Stimulated activated CD4-positive, alpha-beta T cell treated with anti-CD3 and anti-CD28 coated beads, Interleukin-1b, Interleukin-23, amount 100 ng/mL, for 48 hours (primary cell): ENCODE results near the gene PLEKHJ1.

Experiments
- DNase-seq: peaks from one replicate; pipeline ENCODE4 v3.0.0-alpha.2; 2020

PLEKHJ1 gene

DNA sequence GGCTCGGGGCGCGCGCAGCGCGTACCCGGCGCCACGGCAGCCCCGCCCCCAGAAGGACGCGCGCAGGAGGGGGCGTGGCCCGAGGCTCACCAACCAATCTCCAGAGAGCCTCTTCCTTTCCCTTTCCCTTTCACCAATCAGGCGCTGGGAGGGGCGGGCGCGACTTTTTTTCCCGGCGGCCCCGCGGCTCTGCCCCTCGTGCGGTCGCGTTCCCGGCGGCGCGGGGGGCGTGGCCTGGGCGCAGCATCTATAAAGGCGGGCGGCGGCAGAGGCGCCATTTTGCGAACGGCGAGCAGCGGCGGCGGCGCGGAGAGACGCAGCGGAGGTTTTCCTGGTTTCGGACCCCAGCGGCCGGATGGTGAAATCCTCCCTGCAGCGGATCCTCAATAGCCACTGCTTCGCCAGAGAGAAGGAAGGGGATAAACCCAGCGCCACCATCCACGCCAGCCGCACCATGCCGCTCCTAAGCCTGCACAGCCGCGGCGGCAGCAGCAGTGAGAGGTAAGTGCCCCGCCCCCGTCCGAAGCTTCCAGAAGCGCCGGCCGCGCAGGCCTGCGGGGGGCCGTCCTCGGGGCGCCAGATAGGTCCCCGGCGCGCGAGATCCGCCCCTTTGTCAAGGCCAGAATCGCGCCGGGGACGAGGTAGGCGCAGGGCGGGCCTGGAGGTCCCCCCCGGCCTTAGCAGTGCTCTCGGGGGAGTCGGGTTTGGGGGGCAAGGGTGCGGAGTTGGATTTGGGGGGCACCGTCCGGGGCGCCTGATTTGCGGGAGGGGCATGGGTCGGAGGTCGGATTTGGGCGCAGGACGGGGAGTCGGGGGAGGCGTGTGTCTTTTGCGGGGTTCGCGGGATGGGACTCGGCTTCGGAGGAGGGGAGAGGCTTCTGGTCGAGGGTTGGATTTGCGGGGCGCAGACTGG, 33.4 kb upstream of the PLEKHJ1 start:
- peak; percentile 99 for DNase-seq

DNA sequence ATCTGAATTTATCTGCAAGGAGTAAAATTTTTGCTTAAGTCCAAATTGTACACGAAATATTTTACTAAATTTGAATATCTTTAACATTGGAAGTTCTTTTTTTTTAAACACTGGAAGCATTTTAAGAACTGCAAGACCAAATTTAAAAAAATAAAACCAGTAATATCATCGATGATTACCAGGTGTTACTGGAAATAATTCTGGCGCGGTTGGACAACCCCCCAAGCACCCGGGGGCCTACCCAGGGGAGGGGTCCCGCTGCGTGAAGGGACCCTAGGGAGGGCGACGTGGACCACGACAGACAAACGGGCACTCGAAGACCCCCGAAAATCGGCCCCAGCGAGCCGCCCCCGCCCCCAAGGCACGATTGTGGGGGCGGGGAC, 32.7 kb upstream of the PLEKHJ1 start:
- DNase-seq: no peak

DNA sequence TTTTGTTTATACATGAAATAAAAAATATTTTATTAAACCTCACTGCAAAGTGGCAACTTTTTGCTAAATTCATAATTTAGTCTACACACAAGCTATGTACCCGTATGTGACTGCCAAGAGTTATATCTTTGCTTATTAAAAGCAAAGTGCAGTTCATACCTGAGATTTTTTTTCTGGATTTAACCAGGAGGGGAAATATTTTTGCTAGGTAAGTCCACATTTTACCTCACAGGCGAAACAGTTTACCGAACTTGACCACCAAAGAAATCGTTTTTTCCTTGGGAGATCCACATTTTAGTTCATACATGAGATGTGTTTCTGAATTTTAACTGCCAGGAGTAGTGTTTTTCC, 32.3 kb upstream of the PLEKHJ1 start:
- no peak for DNase-seq

DNA sequence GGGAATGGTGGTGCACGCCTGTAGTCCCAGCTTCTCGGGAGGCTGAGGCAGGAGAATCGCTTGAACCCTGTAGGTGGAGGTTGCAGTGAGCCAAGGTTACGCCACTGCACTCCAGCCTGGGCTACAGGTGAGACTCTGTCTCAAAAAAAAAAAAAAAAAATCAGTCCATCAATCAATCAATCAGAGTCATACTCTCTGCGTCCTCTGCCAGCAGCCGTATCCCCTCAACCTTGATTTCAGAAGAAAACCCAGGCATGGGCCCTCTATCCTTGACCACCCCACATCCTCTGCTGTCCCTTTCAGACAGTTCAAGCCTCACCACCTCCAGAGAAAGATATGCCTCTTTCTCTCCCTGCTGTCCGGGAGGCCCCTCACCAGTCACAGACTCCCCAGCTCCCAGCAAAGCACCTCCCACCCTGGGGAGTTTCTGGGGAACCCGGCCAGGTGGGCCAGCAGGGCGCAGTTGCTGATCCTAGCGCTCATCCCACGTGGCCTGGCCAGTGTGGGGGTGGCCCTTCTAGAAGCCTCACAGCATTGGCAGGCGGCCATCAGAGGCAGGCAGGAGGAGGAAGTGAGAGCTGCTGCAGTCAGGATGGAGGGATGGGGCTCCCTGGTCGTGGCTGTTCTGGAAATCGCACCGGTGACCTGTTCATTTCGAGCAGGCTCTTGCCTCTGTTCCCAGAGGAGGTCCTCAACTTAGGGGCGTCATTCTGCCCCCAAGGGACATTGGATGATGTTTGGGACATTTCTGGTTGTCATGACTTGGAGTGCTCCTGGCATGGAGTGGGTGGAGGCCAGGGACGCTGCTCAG, 30.3 kb upstream of the PLEKHJ1 start:
- DNase-seq: no peak

DNA sequence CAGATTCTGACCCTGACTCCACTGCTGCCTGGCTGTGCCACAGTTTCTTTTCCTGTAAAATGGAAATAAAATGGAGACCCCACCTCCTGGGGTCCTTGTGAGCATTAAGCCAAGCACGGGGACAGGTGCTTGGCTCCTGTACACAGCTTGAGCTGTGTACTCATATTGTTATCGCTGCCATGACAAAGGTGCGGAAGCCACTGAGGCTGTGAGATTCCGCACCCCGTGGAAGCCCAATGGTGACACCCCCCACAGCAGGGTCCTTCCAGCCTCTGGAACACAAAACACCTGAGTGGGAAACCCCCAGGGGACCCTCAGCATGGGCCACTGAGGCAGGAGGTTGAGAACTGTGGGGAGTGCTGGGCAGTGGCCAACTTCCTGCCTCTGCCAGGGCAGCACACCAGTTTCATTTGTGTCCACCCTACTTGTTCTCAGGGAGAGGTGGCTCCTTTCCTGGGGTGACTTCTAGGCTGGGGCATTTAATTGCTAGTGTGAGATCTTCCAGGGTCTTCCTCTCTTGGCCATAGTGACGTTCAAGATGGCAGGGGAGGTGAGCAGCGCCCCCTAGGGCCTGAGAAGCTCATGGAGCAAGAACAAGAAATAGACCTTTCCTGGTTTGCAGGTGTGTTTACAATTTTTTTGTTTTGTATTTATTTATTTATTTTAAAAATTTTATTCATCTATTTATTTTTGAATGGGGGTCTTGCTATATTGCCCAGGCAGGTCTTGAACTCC, 25.5 kb upstream of the PLEKHJ1 start:
- peak; percentile 55 for DNase-seq

DNA sequence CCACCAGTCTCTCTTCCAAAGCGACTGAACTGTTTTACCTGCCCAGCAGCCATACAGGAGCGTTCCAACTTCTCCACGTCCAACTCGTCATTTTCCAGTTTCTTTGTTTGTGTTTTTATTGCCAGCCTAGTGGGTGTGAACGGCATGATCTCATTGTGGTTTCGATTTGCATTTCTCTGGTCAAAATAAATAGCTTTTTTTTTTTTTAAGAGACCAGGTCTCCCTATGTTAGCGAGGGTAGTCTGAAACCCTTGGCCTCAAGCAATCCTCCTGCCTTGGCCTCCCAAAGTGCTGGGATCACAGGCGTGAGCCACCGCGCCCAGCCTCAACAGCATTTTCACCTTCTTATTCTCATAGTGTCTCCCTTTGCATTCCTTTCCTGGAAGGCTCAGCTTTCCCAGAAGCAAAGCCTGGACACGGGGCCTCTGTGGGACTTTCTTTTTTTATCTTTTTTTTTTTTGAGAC, 24.2 kb upstream of the PLEKHJ1 start:
- no peak for DNase-seq

DNA sequence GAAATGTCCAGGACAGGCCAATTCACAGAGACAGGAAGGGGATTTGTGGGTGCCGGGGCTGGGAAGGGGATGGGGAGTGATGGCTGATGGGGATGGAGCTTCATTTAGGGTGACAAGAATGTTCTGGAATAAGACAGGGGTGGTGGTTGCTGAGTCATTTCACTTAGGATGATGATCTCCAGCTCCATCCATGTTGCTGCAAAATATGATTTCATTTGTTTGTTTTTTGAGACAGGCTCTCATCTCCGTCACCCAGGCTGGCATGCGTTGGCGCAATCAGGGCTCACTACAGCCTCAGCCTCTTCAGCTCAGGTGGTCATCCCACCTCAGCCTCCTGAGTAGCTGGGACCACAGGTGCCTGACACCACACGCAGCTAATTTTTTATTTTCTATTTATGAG, 23.2 kb upstream of the PLEKHJ1 start:
- no peak for DNase-seq

DNA sequence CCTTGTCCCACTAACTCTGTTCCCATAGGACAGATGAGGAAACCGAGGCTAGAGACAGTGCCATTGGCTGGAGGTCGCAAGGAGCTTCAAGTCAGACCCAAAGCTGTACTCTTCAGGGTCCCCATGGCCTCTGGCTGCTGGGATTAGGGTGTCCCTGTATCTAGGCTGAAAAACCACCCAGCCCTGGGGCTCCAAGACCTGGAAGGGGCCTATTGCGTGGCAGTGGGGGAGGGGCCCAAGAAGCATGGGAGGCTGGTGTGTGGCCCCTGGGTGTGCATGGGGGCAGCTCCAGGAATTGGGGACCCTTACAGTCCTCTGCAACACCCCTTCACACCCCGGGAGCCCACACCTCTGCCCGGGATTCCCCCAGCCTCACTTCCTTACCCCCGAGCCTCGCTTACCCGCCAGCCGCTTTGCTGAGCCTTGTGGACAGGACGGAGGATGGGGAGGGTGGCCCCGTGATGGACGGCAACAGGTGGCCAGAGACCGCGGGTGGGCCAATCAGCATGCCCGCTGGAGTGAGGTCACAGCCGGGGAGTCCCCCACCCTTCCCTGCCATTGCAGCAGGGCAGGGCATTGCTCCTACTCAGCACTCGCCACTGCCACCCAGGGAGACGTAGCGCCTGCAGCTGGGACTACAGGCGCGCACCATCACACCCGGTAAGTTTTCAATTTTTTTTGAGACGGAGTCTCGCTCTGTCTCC, 20.0 kb upstream of the PLEKHJ1 start, which contains the start of gene JSRP1:
Gene JSRP1 (minus strand): TSS at position 436 of the 704 bp plus-strand sequence. CDS start 1,103 bp downstream, outside the sequence.
- DNase-seq: no peak

DNA sequence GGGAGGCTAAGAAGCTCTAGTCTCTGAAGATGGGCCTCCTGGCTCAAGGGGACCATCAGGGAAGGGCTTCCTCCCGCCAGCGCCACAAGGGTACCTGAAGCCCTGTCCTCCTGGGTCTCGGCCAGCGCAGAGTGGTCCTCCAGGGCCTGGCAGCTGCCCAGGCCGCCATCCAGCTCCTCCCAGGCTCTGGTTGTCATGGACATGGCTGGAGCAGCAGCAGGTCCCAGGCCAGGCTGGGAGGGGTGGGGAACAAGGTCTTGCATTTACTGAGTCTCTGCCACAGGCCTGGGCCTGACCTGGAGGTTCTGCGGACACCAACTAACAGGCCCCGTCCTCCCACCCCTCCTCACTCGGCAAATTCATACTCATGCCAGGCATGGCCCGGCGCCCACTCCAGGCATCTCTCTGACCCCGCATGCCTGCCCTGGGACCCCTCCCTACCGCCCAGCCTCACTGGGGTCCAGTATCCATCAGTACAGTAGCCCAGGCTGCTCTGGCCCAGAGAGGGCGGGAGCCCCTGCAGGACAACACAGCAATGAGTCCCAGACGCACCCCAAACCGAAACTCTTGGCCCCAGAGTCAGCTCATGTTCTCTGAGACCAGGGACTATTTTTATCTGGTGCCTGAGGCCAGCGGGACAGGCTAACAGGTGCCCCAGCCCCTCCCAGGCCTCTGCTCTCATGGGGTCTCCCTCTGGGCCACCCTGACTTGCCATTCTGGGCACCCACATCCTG, 19.1 kb upstream of the PLEKHJ1 start:
- no peak for DNase-seq

DNA sequence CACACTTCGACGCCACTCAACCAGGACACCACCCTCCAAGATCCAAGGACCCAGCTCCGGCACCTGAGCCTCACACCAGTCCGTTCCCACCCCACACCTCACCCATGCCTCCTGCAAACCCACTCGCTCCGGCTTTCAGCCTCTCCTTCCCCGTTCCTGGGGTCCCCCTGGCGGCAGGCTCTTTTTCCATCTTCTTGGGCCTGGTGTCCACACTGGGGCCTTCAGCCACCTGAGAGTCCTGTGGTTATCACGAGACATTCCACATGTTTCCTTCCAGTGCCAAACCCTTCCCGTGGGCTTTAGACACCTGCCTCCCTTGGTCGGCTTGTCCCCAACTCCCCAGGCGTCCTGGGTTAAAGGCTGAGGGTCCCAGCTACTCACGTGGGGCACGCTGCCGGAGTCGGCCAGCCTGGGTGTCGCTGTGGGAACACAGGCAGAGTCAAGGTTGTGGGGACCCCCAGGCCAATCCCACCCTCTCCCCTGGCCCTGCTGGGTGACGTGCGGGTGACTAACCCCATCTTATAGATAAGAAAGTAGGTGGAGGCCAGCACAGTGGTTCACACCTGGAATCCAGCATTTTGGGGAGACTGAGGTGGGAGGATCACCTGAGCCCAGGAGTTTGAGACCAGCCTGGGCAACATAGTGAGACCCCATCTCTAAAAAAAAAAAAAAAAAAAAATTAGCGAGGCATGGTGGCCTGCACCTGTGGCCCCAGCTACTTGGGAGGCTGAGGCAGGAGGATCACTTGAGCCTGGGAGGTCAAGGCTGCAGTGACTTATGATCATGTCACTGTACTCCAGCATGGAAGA, 18.1 kb upstream of the PLEKHJ1 start:
- DNase-seq: no peak

DNA sequence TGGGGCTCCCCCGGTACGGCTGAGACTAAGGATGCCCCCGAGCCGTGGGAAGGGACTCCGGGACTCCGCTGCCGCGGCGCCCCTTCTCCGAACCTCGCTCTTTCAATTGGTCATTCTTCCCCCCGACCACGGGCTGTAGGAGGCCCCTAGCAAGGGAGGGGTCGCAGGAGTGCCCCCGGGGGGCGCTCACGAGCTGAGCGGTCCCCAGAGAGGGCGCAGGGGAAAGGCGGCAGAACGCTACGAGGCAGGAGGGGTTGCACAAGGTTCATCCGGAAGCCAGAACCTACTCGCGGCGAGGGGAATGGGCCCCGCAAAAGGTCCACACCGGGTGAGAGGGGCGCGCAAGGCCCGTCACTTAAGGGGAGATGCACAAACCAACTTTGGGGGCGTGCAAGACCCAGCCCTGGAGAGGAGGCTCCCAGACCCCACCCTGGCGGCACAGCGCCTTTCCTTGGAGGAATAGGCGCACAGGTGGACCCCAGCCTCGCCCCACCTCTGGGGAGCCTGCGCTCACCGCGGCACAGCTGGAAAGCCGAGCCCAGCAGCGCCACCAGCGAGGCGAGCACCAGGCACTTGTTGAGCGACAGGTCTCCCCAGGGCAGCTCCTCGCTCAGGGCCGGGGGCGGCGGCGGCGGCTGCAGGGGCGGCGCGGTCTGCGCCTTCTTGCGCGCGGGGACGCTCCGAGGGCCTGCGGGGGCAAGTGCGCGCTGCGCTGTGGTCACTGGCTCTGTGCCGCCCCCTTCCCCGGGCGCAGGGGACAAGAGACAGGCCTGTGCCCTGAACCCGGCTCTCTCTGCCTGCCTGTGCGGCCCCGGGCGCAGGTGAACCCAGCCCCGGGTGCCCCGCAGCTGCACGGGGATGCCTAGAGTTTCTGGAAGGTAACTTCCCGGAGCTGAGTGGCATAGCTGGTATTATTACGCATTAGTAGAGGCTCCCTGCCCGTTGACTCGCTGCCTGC, 17.3 kb upstream of the PLEKHJ1 start:
- DNase-seq: no peak

DNA sequence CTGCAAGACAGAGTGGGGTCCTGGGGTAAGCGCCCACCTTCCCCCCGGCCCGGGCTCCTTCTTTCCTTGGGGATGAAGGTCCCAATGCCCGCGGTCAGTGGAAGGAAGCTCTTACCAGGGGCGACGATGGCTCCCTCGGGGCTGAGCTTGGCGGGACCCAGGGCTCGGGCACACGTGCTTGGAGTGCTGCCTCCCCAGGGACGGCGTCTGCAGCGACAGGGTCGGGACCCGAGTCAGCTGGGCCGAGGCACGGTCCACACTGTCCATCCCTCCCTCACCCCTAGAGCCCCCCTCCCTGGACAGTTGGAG, 16.6 kb upstream of the PLEKHJ1 start:
- DNase-seq: no peak

DNA sequence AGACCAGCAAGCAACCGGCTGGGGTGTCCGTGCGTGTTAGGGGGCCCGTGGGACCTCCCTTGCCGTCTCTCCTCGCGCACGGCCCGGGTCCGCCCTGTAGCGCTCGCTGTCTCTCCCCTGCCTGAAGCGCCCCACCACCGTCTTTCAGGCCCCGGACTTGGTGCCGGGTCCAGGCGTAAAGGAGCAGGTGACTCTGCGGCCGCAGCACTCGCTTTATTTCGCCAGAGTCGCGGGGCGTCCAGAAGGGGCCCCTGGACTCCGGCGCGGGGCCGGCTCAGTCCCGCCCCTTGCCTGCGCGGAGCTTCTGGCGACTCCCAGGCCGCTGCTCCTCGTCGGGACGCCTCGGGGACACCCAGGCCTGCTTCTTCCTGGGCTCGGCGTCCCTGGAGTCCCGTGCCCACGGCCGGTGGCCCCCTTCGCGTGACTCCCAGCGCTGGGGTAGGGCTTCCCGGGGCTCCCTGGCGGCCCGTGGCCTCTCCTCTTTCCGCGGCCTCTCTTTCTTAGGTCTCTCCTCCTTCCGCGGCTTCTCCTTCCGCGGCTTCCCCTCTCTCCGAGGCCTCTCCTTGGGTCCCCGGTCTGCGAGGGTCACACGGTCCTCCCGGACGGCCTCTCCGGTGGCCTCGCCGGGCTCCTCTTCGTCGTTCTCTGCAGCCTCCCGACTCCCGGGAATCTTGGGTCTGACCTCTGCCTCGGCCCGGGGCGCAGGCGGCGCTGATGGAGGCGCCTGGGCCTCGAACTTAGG, 16.1 kb upstream of the PLEKHJ1 start:
- no peak for DNase-seq

DNA sequence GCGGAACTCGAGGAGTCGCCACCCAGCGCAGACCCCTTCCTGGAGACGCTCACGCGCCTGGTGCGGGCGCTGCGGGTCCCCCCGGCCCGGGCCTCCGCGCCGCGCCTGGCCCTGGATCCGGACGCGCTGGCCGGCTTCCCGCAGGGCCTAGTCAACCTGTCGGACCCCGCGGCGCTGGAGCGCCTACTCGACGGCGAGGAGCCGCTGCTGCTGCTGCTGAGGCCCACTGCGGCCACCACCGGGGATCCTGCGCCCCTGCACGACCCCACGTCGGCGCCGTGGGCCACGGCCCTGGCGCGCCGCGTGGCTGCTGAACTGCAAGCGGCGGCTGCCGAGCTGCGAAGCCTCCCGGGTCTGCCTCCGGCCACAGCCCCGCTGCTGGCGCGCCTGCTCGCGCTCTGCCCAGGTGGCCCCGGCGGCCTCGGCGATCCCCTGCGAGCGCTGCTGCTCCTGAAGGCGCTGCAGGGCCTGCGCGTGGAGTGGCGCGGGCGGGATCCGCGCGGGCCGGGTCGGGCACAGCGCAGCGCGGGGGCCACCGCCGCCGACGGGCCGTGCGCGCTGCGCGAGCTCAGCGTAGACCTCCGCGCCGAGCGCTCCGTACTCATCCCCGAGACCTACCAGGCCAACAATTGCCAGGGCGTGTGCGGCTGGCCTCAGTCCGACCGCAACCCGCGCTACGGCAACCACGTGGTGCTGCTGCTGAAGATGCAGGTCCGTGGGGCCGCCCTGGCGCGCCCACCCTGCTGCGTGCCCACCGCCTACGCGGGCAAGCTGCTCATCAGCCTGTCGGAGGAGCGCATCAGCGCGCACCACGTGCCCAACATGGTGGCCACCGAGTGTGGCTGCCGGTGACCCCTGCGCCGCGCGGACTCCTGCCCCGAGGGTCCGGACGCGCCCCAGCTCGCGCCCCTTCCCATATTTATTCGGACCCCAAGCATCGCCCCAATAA, 15.3 kb upstream of the PLEKHJ1 start:
- DNase-seq: no peak

DNA sequence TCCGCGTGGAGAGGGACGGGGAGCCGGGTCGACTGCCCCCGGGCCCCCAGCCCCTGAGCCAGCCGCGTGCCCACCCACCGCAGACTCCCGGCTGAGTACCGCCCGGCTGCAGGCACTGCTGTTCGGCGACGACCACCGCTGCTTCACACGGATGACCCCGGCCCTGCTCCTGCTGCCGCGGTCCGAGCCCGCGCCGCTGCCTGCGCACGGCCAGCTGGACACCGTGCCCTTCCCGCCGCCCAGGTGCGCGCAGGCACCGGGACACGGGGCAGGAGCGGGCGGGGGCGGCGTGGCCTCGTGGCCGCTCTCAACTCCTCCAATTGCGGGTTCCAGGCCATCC, 14.6 kb upstream of the PLEKHJ1 start:
- no peak for DNase-seq

DNA sequence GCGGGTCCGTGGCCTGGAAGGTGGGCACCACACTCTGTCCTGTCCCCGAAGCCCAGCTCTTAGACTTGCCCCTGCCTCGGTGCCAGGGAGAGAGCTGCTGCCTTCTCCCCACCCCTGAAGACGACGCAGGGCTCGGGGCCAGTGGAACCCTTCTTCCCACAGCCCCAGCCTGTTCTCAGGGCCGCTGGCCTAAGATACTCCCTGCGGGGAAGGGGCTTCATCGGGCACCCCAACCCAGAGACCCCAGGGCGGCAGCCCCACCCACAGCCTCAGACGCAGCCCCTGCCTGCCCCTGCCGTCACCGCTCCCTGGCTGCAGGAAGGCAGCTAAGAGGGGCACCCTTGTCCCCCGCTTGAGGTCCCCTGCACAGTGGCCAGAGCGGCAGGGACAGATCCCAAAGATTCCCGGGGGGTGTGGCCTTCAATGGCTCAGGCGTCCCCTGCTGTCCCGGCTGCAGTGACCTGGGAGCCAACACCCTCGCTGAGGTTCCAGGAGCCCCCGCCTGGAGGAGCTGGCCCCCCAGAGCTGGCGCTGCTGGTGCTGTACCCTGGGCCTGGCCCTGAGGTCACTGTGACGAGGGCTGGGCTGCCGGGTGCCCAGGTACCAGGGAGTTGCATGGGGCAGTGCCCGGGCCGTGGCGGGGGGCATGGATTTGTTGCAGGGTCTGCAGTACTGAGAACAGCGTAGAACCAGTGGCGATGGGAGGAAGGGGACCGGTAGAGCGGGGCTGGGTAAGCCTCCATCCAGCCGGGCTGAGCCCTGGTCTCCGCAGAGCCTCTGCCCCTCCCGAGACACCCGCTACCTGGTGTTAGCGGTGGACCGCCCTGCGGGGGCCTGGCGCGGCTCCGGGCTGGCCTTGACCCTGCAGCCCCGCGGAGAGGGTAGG, 14.0 kb upstream of the PLEKHJ1 start:
- no peak for DNase-seq
